Neural progenitor cell (in vitro differentiated cells): Measurements from ENCODE around the gene RPL22. TPM values are rescaled to one million over a fixed set of nuclear protein-coding genes. Genes with fewer than 3 reads are reported as not detected.
A peak's percentile ranks its signal among the peaks of the same experiment; 100 is the strongest.

Source experiments
- DNase-seq: peaks from one replicate; pipeline ENCODE4 v3.0.0-alpha.2; 2016; ENCODE audit warnings: low spot score
- H2AFZ ChIP-seq: fragments of 200-600 bp; sonication (generic); replicated peaks from 2 replicates; pipeline ENCODE4 v1.6.1; 2016; ENCODE audit warnings: antibody characterized with exemption
- H3F3A ChIP-seq: fragments of 200-600 bp; sonication (generic); 2 replicates; pipeline ENCODE4 v1.6.1; 2016; ENCODE audit warnings: antibody characterized with exemption, low read depth
- H3K27ac ChIP-seq: fragments of 200-600 bp; sonication (generic); 2 replicates; pipeline ENCODE4 v1.5.1; 2016; ENCODE audit warnings: mild to moderate bottlenecking
- H3K27me3 ChIP-seq: fragments of 200-600 bp; sonication (generic); 2 replicates; pipeline ENCODE4 v1.6.1; 2016; ENCODE audit warnings: mild to moderate bottlenecking, moderate library complexity
- H3K36me3 ChIP-seq: fragments of 200-600 bp; sonication (generic); 2 replicates; pipeline ENCODE4 v1.5.1; 2016
- H3K4me1 ChIP-seq: fragments of 200-600 bp; sonication (generic); 2 replicates; pipeline ENCODE4 v1.6.1; 2016; ENCODE audit warnings: mixed run types
- H3K4me2 ChIP-seq: fragments of 200-600 bp; sonication (generic); 2 replicates; pipeline ENCODE4 v1.6.1; 2016
- H3K4me3 ChIP-seq: fragments of 200-600 bp; sonication (generic); 2 replicates; pipeline ENCODE4 v1.5.1; 2016
- H3K79me2 ChIP-seq: fragments of 200-600 bp; sonication (generic); 2 replicates; pipeline ENCODE4 v1.6.1; 2016; ENCODE audit warnings: low read depth
- H3K9ac ChIP-seq: fragments of 200-600 bp; sonication (generic); 2 replicates; pipeline ENCODE4 v1.6.1; 2016
- H3K9me3 ChIP-seq: fragments of 200-600 bp; sonication (generic); 2 replicates; pipeline ENCODE4 v1.5.1; 2016; ENCODE audit warnings: low read depth
- H4K20me1 ChIP-seq: fragments of 200-600 bp; sonication (generic); 2 replicates; pipeline ENCODE4 v1.6.1; 2016; ENCODE audit warnings: low read depth
- H3K27ac Mint-ChIP-seq: 3 replicates; pipeline ENCODE4 v1.8.0; 2021; ENCODE audit warnings: mixed read lengths
- H3K27me3 Mint-ChIP-seq: 2 replicates; pipeline ENCODE4 v1.8.0; 2022; ENCODE audit warnings: low read depth, mild to moderate bottlenecking, inconsistent platforms, moderate library complexity, mixed read lengths; ENCODE audit not compliant: insufficient read depth
- H3K36me3 Mint-ChIP-seq: 3 replicates; pipeline ENCODE4 v1.8.0; 2021; ENCODE audit warnings: mixed read lengths
- H3K4me1 Mint-ChIP-seq: 3 replicates; pipeline ENCODE4 v1.8.0; 2021; ENCODE audit warnings: mixed read lengths
- H3K4me3 Mint-ChIP-seq: 3 replicates; pipeline ENCODE4 v1.8.0; 2021; ENCODE audit warnings: mild to moderate bottlenecking, moderate library complexity, mixed read lengths
- H3K9me3 Mint-ChIP-seq: 3 replicates; pipeline ENCODE4 v1.8.0; 2020; ENCODE audit warnings: mixed read lengths
- CTCF ChIP-seq: fragments of 200-600 bp; sonication (generic); IDR thresholded peaks from 2 replicates; pipeline ENCODE4 v1.5.1; 2017; ENCODE audit warnings: antibody characterized with exemption, mild to moderate bottlenecking
- EZH2 ChIP-seq: fragments of 200-600 bp; sonication (generic); IDR thresholded peaks from 2 replicates; pipeline ENCODE4 v1.6.1; 2017; ENCODE audit warnings: antibody characterized with exemption, mild to moderate bottlenecking, moderate library complexity
- EZH2phosphoT487 ChIP-seq: fragments of 200-600 bp; sonication (generic); IDR thresholded peaks from 2 replicates; pipeline ENCODE4 v1.6.1; 2017; ENCODE audit warnings: antibody characterized with exemption
- total RNA-seq: library from RNA; depleted of rRNA; stranded (reverse); fragments of >200 nt; gene quantifications from 2 replicates; pipeline ENCODE4 v1.2.3, GENCODE V29; 2015; ENCODE audit warnings: low replicate concordance

Gene RPL22
- total RNA-seq, 1 donor from 2014 or later: 410 TPM

DNA sequence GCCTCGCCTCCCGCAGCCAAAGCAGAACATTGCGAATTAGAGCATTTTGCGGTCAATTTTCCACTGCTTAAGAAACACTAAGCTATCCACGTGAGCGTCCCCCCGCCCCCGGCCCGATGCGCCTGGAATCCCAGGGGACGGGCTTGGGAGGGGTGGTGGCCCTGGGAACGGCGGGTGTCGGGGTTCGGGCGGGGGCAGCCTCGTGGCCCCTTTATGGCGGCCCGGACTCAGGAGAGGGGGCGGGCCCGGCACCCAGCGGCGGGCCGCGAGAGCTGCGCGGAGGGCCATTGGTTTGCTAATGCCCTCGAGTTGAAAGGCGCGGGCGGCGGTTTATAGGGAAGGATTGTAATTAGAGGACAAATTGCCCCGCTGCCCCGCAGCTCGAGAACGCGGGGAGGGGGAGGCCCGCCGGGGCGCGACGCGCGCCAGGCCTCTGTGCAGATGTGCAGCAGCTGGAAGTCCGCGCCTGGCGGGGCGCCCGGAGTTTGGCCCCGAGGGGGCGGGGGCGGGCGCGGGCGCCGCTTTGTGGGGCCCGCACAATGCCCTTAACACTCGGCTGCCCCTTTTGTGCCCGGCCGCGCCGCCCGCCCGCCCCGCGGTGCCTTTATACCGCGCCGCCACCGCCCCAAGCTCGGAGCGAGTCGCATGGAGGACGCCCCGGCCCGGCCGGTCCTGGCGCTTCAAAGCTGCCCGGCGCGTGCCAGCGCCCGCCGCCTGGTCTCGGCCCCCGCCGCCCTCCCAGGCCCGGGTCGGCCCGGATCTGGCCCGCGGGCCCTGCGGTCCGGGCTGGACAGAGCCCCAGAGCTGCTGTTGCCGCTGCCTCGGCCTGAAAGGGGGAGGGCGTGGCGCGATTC, 42.7 kb upstream of the RPL22 start:
- Histone ChIP-seq H3K4me1 (peaks cover 58% of the 10 kb centered on the region), H3K27me3 (peaks cover 19% of the 10 kb centered on the region), H3K9me3 (no peaks in the 10 kb centered on the region), H3K9ac (no peak overlapping the region), H2AFZ (no peak overlapping the region), H3K36me3 (no peaks in the 10 kb centered on the region), H3K4me2 (peak overlapping the region; percentile 96), H3K27ac (peak overlapping the region; percentile 89), H3K4me3 (peak overlapping the region; percentile 72), H3K79me2 (peaks cover 23% of the 10 kb centered on the region), H3F3A (peaks cover 95% of the 10 kb centered on the region), H4K20me1 (peaks cover 25% of the 10 kb centered on the region)
- DNase-seq: peak; percentile 91
- TF ChIP-seq EZH2phosphoT487 (no peak), EZH2 (peak; percentile 52)
- Mint-ChIP-seq H3K4me1 (peaks cover 65% of the 10 kb centered on the region), H3K36me3 (no peaks in the 10 kb centered on the region), H3K4me3 (peak overlapping the region; percentile 54), H3K27me3 (peaks cover 35% of the 10 kb centered on the region), H3K27ac (no peak overlapping the region), H3K9me3 (peaks cover 1% of the 10 kb centered on the region)

GRCh38 chr1:6241107-6241886, 41.9 kb upstream of the RPL22 start:
- Histone ChIP-seq H3F3A (peaks cover 96% of the 10 kb centered on the region), H2AFZ (no peak overlapping the region), H3K9me3 (no peaks in the 10 kb centered on the region), H3K4me1 (peaks cover 58% of the 10 kb centered on the region), H3K9ac (no peak overlapping the region), H3K79me2 (peaks cover 23% of the 10 kb centered on the region), H3K27me3 (peaks cover 19% of the 10 kb centered on the region), H3K36me3 (no peaks in the 10 kb centered on the region), H4K20me1 (peaks cover 18% of the 10 kb centered on the region), H3K4me2 (peak overlapping the region; percentile 96), H3K4me3 (peak overlapping the region; percentile 72), H3K27ac (peak overlapping the region; percentile 89)
- TF ChIP-seq CTCF (no peak), EZH2phosphoT487 (no peak), EZH2 (no peak)
- peak overlapping the region; percentile 0 for H3K27ac Mint-ChIP-seq
- peaks cover 60% of the 10 kb centered on the region for H3K4me1 Mint-ChIP-seq
- DNase-seq: peak; percentile 49
- H3K36me3 Mint-ChIP-seq: no peaks in the 10 kb centered on the region
- H3K9me3 Mint-ChIP-seq: peaks cover 4% of the 10 kb centered on the region
- peak overlapping the region; percentile 54 for H3K4me3 Mint-ChIP-seq
- H3K27me3 Mint-ChIP-seq: peaks cover 31% of the 10 kb centered on the region

DNA sequence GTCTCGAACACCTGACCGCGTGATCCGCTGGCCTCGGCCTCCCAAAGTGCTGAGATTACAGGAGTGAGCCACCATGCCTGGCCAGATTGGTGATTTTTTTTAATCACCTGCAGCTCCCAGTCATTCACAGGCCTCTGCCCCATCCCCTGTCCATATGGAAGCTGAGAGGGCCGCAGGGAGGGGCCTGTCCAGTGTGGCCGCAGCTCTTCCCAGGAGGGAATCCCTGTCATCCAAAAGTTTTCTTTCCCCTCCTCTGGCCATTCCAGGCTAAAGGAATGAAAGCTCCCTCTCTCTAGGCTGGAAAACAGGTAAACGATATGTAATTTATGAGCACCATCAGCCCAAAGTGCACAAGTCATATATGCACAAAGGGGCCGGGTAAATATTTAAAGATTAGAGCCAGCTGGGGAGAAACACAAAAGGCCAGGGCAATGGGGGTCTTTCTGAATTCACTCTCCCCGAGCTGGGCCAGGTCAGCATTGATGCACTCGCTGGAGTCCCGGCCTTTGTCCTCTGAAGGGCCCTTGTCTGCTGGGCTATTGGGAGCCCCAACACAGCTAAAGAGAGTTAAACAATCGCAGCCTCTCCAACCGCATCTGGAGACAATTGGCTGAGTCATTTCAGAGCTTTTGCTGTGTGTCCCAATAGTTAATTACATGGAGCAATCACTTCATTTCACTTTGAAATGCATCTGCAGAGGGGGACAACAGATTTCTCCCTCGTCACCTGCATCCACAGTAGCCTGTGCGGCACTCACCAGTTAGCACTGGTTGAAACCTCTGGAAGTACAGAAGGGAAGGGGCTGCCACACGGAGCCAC, 40.8 kb upstream of the RPL22 start:
- no peak for TF ChIP-seq EZH2
- no peak for TF ChIP-seq EZH2phosphoT487
- TF ChIP-seq CTCF: no peak
- Histone ChIP-seq H3K9me3 (no peaks in the 10 kb centered on the region), H3K79me2 (peaks cover 25% of the 10 kb centered on the region), H2AFZ (no peak overlapping the region), H3F3A (peaks cover 85% of the 10 kb centered on the region), H3K9ac (no peak overlapping the region), H4K20me1 (peaks cover 10% of the 10 kb centered on the region), H3K27ac (peak overlapping the region; percentile 89), H3K36me3 (no peaks in the 10 kb centered on the region), H3K4me2 (peak overlapping the region; percentile 96), H3K4me1 (peaks cover 54% of the 10 kb centered on the region), H3K4me3 (peak overlapping the region; percentile 72), H3K27me3 (peaks cover 19% of the 10 kb centered on the region)
- Mint-ChIP-seq H3K27me3 (peaks cover 30% of the 10 kb centered on the region), H3K36me3 (no peaks in the 10 kb centered on the region), H3K4me3 (peak overlapping the region; percentile 59), H3K9me3 (peaks cover 4% of the 10 kb centered on the region), H3K4me1 (peaks cover 59% of the 10 kb centered on the region), H3K27ac (peak overlapping the region; percentile 74)
- DNase-seq: peak; percentile 92
